Dedifferentiated amniotic fluid mesenchymal stem cell (primary cell): ENCODE data around the gene DOCK1.
A peak's percentile ranks its signal among the peaks of the same experiment; 100 is the strongest.

Source experiments
- DNase-seq: peaks from one replicate; pipeline ENCODE4 v3.0.0-alpha.2; 2016; ENCODE audit errors: extremely low spot score

DOCK1 gene

GRCh38 chr10:127142136-127142535, 236.9 kb downstream of the DOCK1 start:
- no peak for DNase-seq

GRCh38 chr10:127142856-127143255, 237.6 kb downstream of the DOCK1 start:
- no peak for DNase-seq

GRCh38 chr10:127145173-127145572, 239.9 kb downstream of the DOCK1 start:
- DNase-seq = no peak

DNA sequence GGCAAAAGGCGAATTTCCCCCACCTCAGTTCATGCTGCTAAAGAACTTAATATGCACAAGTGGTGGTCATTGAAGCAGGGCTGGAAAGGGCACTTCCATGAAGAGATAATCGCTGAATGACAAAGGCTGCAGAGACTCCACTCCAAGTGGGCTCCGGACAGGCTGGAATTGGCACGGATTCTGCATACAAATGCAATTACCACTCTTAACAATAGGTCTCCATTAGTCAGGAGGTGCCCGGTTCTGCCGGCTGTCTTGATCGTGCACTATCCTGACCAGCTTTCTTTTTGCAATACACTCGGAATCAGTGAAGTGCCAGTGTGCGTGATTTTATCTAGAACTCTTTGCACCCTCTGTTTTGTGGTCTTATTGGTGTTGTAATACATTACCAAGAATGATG, 241.4 kb downstream of the DOCK1 start:
- DNase-seq = no peak

- DNase-seq = peak; percentile 86
Measured at GRCh38 chr10:127148066-127148932, 243.1 kb downstream of the DOCK1 start.

GRCh38 chr10:127148933-127149220, 243.6 kb downstream of the DOCK1 start:
- peak; percentile 22 for DNase-seq

DNA sequence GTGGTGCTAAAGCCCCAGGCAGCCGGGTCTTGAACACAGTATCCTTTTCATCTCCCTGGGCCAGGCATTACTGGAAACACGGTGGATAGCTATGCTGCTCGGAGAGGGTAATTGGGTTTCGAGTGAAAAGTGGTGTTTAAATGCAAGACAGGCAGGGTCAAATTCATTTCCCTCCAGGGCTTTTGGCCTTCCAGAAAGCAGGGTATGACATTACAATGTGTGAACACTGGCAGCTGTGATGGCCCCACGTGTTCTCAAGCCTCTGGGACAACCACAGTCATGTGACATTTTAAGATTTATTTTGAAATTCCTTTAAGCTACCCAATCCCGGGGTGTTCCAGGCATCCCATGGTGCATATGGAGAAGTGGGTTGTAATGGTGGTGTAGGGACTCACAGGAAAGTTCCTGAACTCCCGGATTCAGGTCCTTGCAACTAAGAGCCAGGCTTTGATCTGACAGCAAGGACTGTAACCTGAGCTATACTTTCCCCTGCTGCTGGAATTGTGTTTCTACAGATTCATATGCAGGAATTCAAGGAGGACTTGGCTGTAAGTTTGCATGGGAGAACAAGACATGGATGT, 244.4 kb downstream of the DOCK1 start:
- DNase-seq = no peak

DNA sequence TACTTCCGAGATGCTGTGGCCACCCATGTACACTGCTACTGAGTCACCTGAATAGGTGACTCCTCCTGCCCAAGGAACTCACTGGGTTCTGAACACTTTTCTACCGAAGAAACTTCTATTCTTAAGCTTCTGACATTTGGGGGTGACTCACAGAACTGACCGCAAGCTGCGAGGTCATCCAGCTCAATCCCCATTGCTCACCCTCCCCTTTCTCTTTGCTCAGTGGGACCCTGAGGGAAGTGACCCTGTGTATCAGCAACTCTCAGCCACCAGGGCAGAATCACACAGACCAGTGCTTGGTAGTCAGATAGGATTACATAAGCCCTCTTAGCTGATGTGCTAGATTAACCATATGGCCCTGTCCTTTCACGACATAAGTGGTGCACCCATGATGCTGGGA, 244.9 kb downstream of the DOCK1 start:
- DNase-seq = no peak

- DNase-seq = no peak
Measured at GRCh38 chr10:127151541-127151940, 246.3 kb downstream of the DOCK1 start.

- no peak for DNase-seq
Measured at GRCh38 chr10:127151981-127152699, 246.9 kb downstream of the DOCK1 start.

DNA sequence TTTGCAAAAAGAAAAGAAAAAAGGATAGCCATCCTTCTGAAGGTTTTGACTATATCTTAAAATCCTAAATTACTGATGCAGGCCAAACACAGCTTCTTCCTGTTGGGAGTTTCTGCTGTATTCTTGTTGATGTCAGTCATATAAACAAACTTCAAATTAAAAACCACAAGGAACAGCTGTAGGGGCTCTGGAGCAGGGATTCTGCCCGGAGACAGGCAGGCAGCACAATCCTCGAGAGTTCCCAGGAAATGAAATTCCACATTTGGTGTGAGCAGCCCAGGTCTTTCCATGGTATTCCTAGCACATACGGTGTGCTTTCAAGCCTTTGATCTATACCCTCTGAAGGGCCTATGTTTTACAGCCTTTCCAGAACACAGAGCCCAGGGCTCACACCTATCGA, 248.0 kb downstream of the DOCK1 start:
- peak; percentile 48 for DNase-seq

- DNase-seq = no peak
Measured at GRCh38 chr10:127154831-127155620, 249.8 kb downstream of the DOCK1 start.

DNA sequence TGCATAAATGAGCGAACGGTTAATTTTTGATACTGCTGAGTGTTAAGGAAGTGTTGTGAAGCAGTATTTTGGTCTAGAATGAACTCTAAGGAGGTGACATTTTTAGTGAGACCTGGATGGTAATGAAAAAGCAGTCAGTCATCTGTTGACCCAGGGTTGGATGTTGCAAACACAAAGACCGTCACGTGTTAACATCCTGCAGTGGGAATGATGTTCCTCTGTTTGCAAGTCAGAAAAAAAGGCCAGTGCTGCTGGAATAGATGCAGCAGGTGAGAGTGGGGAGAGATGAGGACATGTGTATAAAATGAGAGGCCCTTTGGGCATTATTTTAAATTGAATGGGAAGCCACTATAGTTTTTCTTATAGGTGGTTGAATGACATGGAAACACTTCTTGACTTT, 251.9 kb downstream of the DOCK1 start:
- DNase-seq = no peak

DNA sequence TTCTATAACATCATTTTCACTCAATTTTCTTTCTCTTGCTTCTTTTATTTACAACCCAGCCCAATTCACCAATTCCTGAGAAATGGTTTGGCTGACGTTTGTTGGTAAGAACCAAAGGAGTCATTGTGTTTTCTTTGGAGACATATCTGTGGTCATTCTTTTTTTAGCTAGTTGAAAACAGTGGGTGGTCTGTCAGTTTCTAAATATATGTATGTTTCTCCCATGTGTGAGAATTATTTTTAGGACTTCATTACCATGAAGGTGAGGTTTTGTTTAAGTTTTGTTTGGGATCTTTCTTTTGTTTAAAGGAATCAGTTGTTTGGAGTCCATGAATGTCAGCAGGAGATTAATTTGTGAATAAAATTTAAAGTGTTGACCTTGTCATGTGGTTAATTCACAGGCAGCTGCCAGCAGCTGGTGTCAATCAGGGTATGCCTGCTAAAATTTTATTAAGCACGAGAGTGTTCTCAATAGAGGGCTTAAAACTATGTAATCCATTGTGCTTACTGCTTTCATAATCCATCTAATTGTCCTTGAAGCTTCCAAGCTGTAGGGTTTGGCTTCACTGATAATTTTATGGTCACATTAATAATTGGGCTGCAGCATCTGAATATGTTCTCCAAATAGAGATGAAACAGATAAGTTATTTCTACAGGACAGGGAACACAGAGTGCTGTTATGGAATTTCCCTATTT, 252.4 kb downstream of the DOCK1 start:
- DNase-seq = no peak

GRCh38 chr10:127158662-127159061, 253.4 kb downstream of the DOCK1 start:
- no peak for DNase-seq

- DNase-seq = no peak
Measured at GRCh38 chr10:127159648-127160245, 254.5 kb downstream of the DOCK1 start.

GRCh38 chr10:127161482-127161881, 256.3 kb downstream of the DOCK1 start:
- DNase-seq = no peak

DNA sequence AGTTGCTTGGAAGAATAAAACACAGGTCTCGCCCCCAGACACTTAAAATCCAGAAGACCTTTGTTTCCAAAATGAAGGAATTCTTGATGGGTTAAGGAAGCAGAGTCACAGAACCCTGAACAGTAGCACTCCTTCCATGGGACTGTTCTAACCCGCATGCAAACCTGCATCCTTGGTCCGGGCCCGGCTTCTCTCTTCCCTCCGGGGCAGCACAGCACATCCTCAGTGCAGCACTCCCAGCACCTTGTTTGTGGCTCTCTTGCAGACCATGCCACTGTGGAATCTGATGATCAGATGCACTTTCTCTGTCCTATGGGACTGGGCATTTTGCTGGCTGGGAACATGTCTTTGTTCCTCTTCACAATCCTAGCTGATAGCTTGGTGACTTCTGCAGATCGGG, 257.6 kb downstream of the DOCK1 start:
- no peak for DNase-seq

DNA sequence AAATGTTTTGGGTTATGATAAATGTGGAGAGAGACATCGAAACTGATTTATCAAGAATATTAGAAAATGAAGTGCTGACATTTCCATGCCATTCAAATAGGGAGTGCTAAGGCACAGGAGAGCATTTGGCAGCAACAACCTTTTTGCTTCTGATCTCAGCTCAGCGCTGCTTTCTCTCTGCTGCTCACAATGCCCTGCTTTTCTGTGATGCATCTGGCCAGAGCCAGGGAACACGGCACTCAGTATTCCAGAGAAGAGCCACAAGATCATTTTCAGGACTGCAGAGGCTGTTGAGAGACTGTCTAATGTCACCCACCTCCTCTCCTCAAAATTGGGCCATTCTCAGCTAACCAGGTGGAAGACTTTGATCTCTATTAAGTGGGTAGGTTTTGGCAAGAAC, 263.0 kb downstream of the DOCK1 start:
- no peak for DNase-seq

DNA sequence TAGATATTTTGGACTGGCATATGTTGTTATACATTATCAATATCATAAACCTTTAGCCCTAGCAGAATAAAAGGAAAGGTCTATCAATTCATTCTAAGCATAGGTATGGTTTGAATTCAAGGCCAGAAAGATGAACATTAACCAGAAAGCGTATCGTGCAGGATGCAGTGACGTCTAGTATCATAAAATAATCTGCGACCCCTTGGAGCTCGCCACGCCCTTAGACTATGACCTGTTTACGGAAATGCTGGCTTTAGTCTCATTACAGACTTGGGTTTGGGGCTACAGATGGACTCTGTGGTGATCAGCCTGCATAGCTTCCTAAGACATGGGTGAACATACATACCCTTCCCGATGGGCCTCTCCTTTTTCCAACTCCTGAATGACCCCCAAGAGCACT, 269.6 kb downstream of the DOCK1 start:
- DNase-seq = no peak
